Colonic mucosa (tissue), 4 donors: ENCODE data around the gene CRADD. TPM values are rescaled to one million over a fixed set of nuclear protein-coding genes. Genes with fewer than 3 reads are reported as not detected.

ENCODE experiments used
- DNase-seq: peaks from one replicate; pipeline ENCODE4 v3.0.0-alpha.2; 2020
- H3K27ac ChIP-seq: fragments of 200-600 bp; one replicate; pipeline ENCODE4 v1.8.0; 2021
- H3K27me3 ChIP-seq: fragments of 200-600 bp; one replicate; pipeline ENCODE4 v1.8.0; 2021
- H3K36me3 ChIP-seq: fragments of 200-600 bp; one replicate; pipeline ENCODE4 v1.8.0; 2021
- H3K4me1 ChIP-seq: fragments of 200-600 bp; one replicate; pipeline ENCODE4 v1.8.0; 2021; ENCODE audit warnings: mild to moderate bottlenecking
- H3K4me3 ChIP-seq: fragments of 200-600 bp; one replicate; pipeline ENCODE4 v1.8.0; 2021
- H3K9ac ChIP-seq, 2 donors: one replicate each; pipeline ENCODE4 v1.7.0; 2013; ENCODE audit warnings: control low read depth in 2 of 2, low read depth in 2 of 2, low read length in 2 of 2
- H3K9me3 ChIP-seq: fragments of 200-600 bp; one replicate; pipeline ENCODE4 v1.8.0; 2021
- intact Hi-C: fragments of 100-400 bp; cut with DNase I; formaldehyde crosslinking; loops from one replicate; pipeline ENCODE4 v1.14.1; 2022
- total RNA-seq, 2 donors: library from RNA; stranded (reverse); fragmentation: NEBNext Ultra II Directional in 1 of 2; extraction: Animal tissue kit (Norgen Biotek cat#: 25700) in 1 of 2; gene quantifications; one replicate each; pipeline ENCODE4 v1.2.1, GENCODE V29; 2021
- TF ChIP-seq, protein P1 (sequence below): fragments of 200-600 bp; IDR thresholded peaks from one replicate; pipeline ENCODE4 v1.8.0; 2022; ENCODE audit warnings: antibody characterized with exemption, mild to moderate bottlenecking
- donor health status: healthy.
- donor health status: DM: no; HTN: no; CAD: no.
- donor health status: DM: no; HTN: no; CAD: no.

Gene CRADD
- total RNA-seq, 2 donors from 2014 or later, result 18.2 to 23.9 TPM

- peak overlapping the region; percentile 33 for H3K27ac ChIP-seq
- H3K9ac ChIP-seq, result peak overlapping the region in 1 of 2 donors; percentile 0
- no peaks in the 10 kb centered on the region for H3K27me3 ChIP-seq
- no peaks in the 10 kb centered on the region for H3K9me3 ChIP-seq
- intact Hi-C loops, result no loop called here
- H3K4me1 ChIP-seq, result no peaks in the 10 kb centered on the region
- H3K36me3 ChIP-seq, result no peaks in the 10 kb centered on the region
- TF ChIP-seq, protein P1, sequence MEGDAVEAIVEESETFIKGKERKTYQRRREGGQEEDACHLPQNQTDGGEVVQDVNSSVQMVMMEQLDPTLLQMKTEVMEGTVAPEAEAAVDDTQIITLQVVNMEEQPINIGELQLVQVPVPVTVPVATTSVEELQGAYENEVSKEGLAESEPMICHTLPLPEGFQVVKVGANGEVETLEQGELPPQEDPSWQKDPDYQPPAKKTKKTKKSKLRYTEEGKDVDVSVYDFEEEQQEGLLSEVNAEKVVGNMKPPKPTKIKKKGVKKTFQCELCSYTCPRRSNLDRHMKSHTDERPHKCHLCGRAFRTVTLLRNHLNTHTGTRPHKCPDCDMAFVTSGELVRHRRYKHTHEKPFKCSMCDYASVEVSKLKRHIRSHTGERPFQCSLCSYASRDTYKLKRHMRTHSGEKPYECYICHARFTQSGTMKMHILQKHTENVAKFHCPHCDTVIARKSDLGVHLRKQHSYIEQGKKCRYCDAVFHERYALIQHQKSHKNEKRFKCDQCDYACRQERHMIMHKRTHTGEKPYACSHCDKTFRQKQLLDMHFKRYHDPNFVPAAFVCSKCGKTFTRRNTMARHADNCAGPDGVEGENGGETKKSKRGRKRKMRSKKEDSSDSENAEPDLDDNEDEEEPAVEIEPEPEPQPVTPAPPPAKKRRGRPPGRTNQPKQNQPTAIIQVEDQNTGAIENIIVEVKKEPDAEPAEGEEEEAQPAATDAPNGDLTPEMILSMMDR, result no peak
- DNase-seq, result peak; percentile 25
- H3K4me3 ChIP-seq, result no peak overlapping the region
Observed at GRCh38 chr12:93851257-93851671, 174.1 kb downstream of the CRADD start.

GRCh38 chr12:93852173-93852591 is 175.0 kb downstream of the CRADD start:
- Histone ChIP-seq H3K4me1 (no peaks in the 10 kb centered on the region), H3K27ac (no peak overlapping the region)

DNA sequence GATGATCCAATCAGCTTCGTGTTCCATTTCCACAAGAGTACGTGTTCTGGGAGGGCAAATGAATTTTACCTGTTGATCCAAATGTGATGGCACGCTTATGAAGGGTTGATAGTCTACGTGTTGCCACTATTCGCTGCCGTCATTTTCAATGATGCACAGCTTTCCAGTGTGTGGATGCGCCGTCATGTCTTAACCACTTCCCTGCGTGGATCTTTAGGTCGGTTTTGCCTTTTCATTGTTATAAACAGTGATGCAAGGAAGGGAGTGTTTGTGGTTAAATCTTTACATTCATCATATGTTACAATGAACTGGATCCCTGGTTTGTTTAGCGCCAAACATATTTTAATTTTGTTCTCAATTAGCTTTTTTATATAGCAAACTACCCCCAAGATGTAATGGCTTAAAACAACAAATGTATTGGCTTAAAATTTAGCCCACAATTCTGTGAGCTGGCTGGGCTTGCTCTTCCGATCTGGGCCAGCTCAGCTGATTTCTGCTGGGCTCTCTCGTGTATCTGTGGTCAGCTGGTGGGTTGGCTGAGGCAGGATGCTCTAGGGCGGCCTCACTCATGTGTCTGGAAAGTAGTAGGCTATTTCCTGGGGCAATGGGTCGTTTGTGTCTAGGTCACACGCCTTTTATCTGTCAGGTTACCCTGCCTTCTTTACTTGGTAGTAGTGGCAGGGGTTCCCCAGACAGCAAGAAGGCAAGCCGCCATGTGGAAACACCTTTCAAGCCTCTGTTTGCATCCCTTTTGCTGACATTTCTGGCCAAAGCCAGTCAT is 176.7 kb downstream of the CRADD start:
- H3K36me3 ChIP-seq, result no peaks in the 10 kb centered on the region
- H3K27me3 ChIP-seq, result no peaks in the 10 kb centered on the region
- intact Hi-C loops, result no loop called here
- no peak for DNase-seq
- no peaks in the 10 kb centered on the region for H3K4me1 ChIP-seq
- H3K9ac ChIP-seq, result no peak overlapping the region
- H3K4me3 ChIP-seq, result no peak overlapping the region
- no peaks in the 10 kb centered on the region for H3K9me3 ChIP-seq
- no peak overlapping the region for H3K27ac ChIP-seq
- TF ChIP-seq, protein P1, result no peak

More at GRCh38 chr12:93852173-93852591, 175.0 kb downstream of the CRADD start:
- Histone ChIP-seq H3K9me3 (no peaks in the 10 kb centered on the region), H3K9ac (no peak overlapping the region), H3K27me3 (no peaks in the 10 kb centered on the region), H3K36me3 (no peaks in the 10 kb centered on the region), H3K4me3 (no peak overlapping the region)
- TF ChIP-seq, protein P1, result no peak
- DNase-seq, result no peak
- intact Hi-C loops, result no loop called here

DNA sequence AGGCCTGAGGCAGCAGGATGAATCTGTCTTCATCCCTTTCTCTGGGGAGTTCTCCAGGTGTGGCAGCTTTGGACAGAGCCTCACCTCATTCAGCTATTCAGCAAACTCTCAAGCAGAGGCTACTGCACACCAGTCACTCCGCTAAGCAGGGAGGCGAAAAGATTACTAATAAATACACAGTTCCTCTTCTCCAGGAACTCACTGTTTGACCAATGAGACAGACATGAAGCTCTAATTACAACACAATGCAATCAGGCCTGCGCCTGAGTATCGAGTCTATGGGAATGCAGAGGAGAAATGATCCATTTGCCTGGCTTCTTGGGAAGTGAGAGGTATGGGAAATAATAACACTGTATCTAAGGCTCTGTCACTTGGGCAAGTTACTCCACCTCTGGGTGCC is 178.1 kb downstream of the CRADD start:
- TF ChIP-seq, protein P1, result no peak
- H3K27ac ChIP-seq, result no peak overlapping the region
- no peak overlapping the region for H3K9ac ChIP-seq
- intact Hi-C loops, result no loop called here
- H3K4me3 ChIP-seq, result no peak overlapping the region
- H3K4me1 ChIP-seq, result no peaks in the 10 kb centered on the region
- no peaks in the 10 kb centered on the region for H3K9me3 ChIP-seq
- no peak for DNase-seq
- H3K36me3 ChIP-seq, result no peaks in the 10 kb centered on the region
- no peaks in the 10 kb centered on the region for H3K27me3 ChIP-seq

DNA sequence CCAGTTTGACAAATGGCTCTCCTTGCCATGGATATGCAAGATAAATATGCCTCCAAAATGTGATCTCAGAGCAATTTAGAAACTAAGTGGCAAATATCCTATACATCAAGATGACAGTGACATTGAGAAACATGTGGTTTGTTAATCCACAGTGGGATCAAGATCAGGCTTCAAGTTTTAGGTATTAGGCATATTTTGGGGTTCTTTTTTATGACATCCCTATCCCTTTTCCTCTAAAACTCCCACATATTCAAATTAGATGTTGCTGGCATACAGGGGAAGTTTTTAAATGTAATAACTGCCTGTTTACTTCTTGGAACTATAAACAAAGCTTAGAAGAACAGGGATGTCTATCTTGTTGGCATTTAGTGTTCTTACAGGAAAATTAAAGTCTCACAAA is 179.4 kb downstream of the CRADD start:
- Histone ChIP-seq H3K36me3 (no peaks in the 10 kb centered on the region), H3K27ac (no peak overlapping the region), H3K9ac (no peak overlapping the region), H3K4me3 (no peak overlapping the region), H3K27me3 (no peaks in the 10 kb centered on the region), H3K4me1 (no peaks in the 10 kb centered on the region), H3K9me3 (no peaks in the 10 kb centered on the region)
- TF ChIP-seq, protein P1, result no peak
- intact Hi-C loops, result no loop called here
- no peak for DNase-seq
